Measurements from ENCODE around the gene FILIP1L.

FILIP1L gene

GRCh38 chr3:99866261-99866761 is 248.0 kb downstream of the FILIP1L start:
- no peak overlapping the region for H3K27ac ChIP-seq
- TF ChIP-seq, protein P1, sequence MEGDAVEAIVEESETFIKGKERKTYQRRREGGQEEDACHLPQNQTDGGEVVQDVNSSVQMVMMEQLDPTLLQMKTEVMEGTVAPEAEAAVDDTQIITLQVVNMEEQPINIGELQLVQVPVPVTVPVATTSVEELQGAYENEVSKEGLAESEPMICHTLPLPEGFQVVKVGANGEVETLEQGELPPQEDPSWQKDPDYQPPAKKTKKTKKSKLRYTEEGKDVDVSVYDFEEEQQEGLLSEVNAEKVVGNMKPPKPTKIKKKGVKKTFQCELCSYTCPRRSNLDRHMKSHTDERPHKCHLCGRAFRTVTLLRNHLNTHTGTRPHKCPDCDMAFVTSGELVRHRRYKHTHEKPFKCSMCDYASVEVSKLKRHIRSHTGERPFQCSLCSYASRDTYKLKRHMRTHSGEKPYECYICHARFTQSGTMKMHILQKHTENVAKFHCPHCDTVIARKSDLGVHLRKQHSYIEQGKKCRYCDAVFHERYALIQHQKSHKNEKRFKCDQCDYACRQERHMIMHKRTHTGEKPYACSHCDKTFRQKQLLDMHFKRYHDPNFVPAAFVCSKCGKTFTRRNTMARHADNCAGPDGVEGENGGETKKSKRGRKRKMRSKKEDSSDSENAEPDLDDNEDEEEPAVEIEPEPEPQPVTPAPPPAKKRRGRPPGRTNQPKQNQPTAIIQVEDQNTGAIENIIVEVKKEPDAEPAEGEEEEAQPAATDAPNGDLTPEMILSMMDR (conservative IDR thresholded peaks at IDR 0.05) = no peak

DNA sequence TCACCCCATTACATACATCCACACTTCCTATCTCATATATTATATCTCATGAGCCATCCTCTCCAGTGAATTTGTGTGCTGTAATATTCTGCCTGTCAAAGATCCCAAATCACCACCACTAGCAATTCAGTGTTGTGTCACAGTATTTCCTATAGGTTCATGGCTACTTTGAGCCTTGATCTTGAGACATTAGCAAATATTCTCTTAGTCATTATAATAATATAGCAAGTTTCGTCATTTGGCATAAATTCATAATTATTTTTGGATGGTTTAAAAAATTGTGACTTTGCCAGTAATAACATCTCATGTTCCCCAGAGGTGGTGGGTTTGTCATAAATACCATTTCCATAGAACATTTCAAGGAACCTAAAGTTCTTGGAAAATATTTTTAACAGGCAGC is 249.0 kb downstream of the FILIP1L start:
- H3K27ac ChIP-seq = no peak overlapping the region
- TF ChIP-seq, protein P1 (conservative IDR thresholded peaks at IDR 0.05) = no peak

- H3K27ac ChIP-seq = no peak overlapping the region
- TF ChIP-seq, protein P1 (conservative IDR thresholded peaks at IDR 0.05) = no peak
Observed at GRCh38 chr3:99864289-99864688, 250.0 kb downstream of the FILIP1L start.

DNA sequence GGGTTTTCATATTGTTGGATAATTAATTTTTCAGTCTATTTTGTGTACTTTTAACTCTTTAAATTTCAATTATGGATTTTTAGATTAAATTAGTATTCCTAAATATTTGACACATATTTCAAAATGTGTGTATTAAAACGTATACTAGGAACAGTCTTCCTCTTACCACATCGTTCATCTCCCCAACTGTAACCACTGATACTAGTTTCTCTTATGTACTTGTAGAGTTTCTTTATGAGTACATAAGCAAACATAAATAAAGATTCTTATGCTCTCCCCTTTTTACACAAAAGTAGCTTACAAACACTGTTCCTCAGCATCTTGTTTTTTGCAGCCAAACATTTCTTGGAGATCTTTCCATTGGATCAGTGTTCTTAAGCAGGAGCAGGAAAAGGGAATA is 250.7 kb downstream of the FILIP1L start:
- no peak overlapping the region for H3K27ac ChIP-seq
- TF ChIP-seq, protein P1 (conservative IDR thresholded peaks at IDR 0.05) = no peak

- TF ChIP-seq, protein P1 (conservative IDR thresholded peaks at IDR 0.05) = no peak
- no peak overlapping the region for H3K27ac ChIP-seq
Observed at GRCh38 chr3:99863002-99863401, 251.3 kb downstream of the FILIP1L start.

GRCh38 chr3:99862208-99862607 is 252.1 kb downstream of the FILIP1L start:
- no peak overlapping the region for H3K27ac ChIP-seq

GRCh38 chr3:99861216-99861615 is 253.1 kb downstream of the FILIP1L start:
- H3K27ac ChIP-seq = no peak overlapping the region
- TF ChIP-seq, protein P1 (conservative IDR thresholded peaks at IDR 0.05) = no peak

More at GRCh38 chr3:99862208-99862607, 252.1 kb downstream of the FILIP1L start:
- TF ChIP-seq, protein P1 (conservative IDR thresholded peaks at IDR 0.05) = no peak

Measured in VCaP (cell line).